WTC11 (cell line): Measurements from ENCODE around the gene C5orf24. TPM values are rescaled to one million over a fixed set of nuclear protein-coding genes. Genes with fewer than 3 reads are reported as not detected.

Experiments used
- ATAC-seq: fragments of 200-7000 bp; cut with Tn5 transposase; 2 replicates; pipeline ENCODE4 v1.10.0; 2021; ENCODE audit warnings: mild to moderate bottlenecking, moderate library complexity
- CTCF ChIA-PET: fragments of 300-600 bp; sonication (Branson Sonifier 250); formaldehyde crosslinking; loops from one replicate; lab custom pipeline; 2021; ENCODE audit warnings: antibody characterized with exemption; lab: Charles Lee
- POLR2A ChIA-PET: fragments of 350-600 bp; sonication (Branson Sonifier 250); formaldehyde crosslinking; loops from one replicate; lab custom pipeline; 2021; ENCODE audit warnings: antibody characterized with exemption; lab: Charles Lee
- DNase-seq: peaks from one replicate; pipeline ENCODE4 v3.0.0; 2021; ENCODE audit warnings: low spot score
- H3K27ac Mint-ChIP-seq: 2 replicates; pipeline ENCODE4 v1.8.0; 2021; ENCODE audit warnings: mixed read lengths
- H3K27me3 Mint-ChIP-seq: 2 replicates; pipeline ENCODE4 v1.8.0; 2021; ENCODE audit warnings: low read depth, mild to moderate bottlenecking, moderate library complexity, mixed read lengths
- H3K36me3 Mint-ChIP-seq: 2 replicates; pipeline ENCODE4 v1.8.0; 2021; ENCODE audit warnings: mixed read lengths
- H3K4me1 Mint-ChIP-seq: 2 replicates; pipeline ENCODE4 v1.8.0; 2022; ENCODE audit warnings: mixed read lengths
- H3K4me3 Mint-ChIP-seq: 2 replicates; pipeline ENCODE4 v1.8.0; 2021; ENCODE audit warnings: mild to moderate bottlenecking, moderate library complexity, mixed read lengths
- H3K9me3 Mint-ChIP-seq: 2 replicates; pipeline ENCODE4 v1.8.0; 2021; ENCODE audit warnings: mixed read lengths
- AFF4 ChIP-seq: sonication (generic); formaldehyde crosslinking; IDR thresholded peaks from 2 replicates; pipeline ENCODE4 v1.8.1; 2023; ENCODE audit warnings: mild to moderate bottlenecking, missing genetic modification reagents, borderline replicate concordance
- ARID4B ChIP-seq: sonication (generic); formaldehyde crosslinking; IDR thresholded peaks from 2 replicates; pipeline ENCODE4 v1.8.0; 2023; ENCODE audit warnings: missing genetic modification reagents, mild to moderate bottlenecking, borderline replicate concordance
- E2F4 ChIP-seq: sonication (generic); formaldehyde crosslinking; IDR thresholded peaks from 2 replicates; pipeline ENCODE4 v1.8.1; 2022; ENCODE audit warnings: low read depth, mild to moderate bottlenecking, moderate library complexity, missing genetic modification reagents, borderline replicate concordance
- FOXP4 ChIP-seq: sonication (generic); formaldehyde crosslinking; IDR thresholded peaks from 2 replicates; pipeline ENCODE4 v1.8.0; 2022; ENCODE audit warnings: mild to moderate bottlenecking, missing genetic modification reagents
- GABPB1 ChIP-seq: sonication (generic); formaldehyde crosslinking; IDR thresholded peaks from 2 replicates; pipeline ENCODE4 v1.8.1; 2023; ENCODE audit warnings: mild to moderate bottlenecking, missing genetic modification reagents
- IRF2 ChIP-seq: sonication (generic); formaldehyde crosslinking; IDR thresholded peaks from 2 replicates; pipeline ENCODE4 v1.8.0; 2022; ENCODE audit warnings: low read depth, missing genetic modification reagents, borderline replicate concordance
- MAX ChIP-seq: sonication (generic); formaldehyde crosslinking; IDR thresholded peaks from 2 replicates; pipeline ENCODE4 v1.8.0; 2022; ENCODE audit warnings: mild to moderate bottlenecking, missing genetic modification reagents
- MYBL2 ChIP-seq: sonication (generic); formaldehyde crosslinking; IDR thresholded peaks from 2 replicates; pipeline ENCODE4 v1.8.1; 2023; ENCODE audit warnings: mild to moderate bottlenecking, moderate library complexity, missing genetic modification reagents
- PREB ChIP-seq: sonication (generic); formaldehyde crosslinking; IDR thresholded peaks from 2 replicates; pipeline ENCODE4 v1.8.1; 2022; ENCODE audit warnings: mild to moderate bottlenecking, missing genetic modification reagents, moderate library complexity, borderline replicate concordance
- RORB ChIP-seq: fragments of 250-450 bp; sonication (Bioruptor Pico); IDR thresholded peaks from 2 replicates; pipeline ENCODE4 v1.9.0; 2021; ENCODE audit warnings: mild to moderate bottlenecking
- TP53 ChIP-seq: sonication (generic); formaldehyde crosslinking; IDR thresholded peaks from 2 replicates; pipeline ENCODE4 v1.8.1; 2023; ENCODE audit warnings: mild to moderate bottlenecking, missing genetic modification reagents
- ZBTB21 ChIP-seq: sonication (generic); formaldehyde crosslinking; IDR thresholded peaks from 2 replicates; pipeline ENCODE4 v1.8.1; 2023; ENCODE audit warnings: mild to moderate bottlenecking, missing genetic modification reagents, borderline replicate concordance
- ZNF121 ChIP-seq: sonication (generic); formaldehyde crosslinking; IDR thresholded peaks from 2 replicates; pipeline ENCODE4 v1.8.0; 2023; ENCODE audit warnings: missing genetic modification reagents
- ZNF138 ChIP-seq: sonication (generic); formaldehyde crosslinking; conservative IDR thresholded peaks from 2 replicates; pipeline ENCODE4 v1.8.1; 2022; ENCODE audit warnings: mild to moderate bottlenecking, moderate library complexity, missing genetic modification reagents
- ZNF423 ChIP-seq: fragments of 250-450 bp; sonication (Bioruptor Pico); IDR thresholded peaks from 2 replicates; pipeline ENCODE4 v2.1.2; 2022; ENCODE audit warnings: mild to moderate bottlenecking, moderate library complexity
- total RNA-seq: library from RNA; stranded (reverse); gene quantifications from 3 replicates; pipeline ENCODE4 v1.2.3, GENCODE V29; 2021

C5orf24 gene
- total RNA-seq, 1 experiment from 2014 or later, result 15.7 TPM

- TF ChIP-seq ARID4B (CRISPR knock-in tag) (peak; percentile 83), ZNF121 (no peak), ZNF138 (CRISPR knock-in tag) (peak; percentile 77; the same call in 1 of the 2 replicates), TP53 (CRISPR knock-in tag) (peak; percentile 25; the same call in 1 of the 2 replicates)
These were observed 28.4 kb downstream of the C5orf24 start, which contains the start of gene TXNDC15 (continued) for GRCh38 chr5:134873987-134874830.

GRCh38 chr5:134874831-134875655 lies 29.3 kb downstream of the C5orf24 start:
- POLR2A ChIA-PET, result interaction anchor here (2.2 kb wide), 1 partner anchor 29 kb away, joined by 20 read pairs; the partner anchor contains the start of gene PCBD2
- H3K4me1 Mint-ChIP-seq, result peaks cover 16% of the 10 kb centered on the region
- peak overlapping the region; percentile 19; the same call in 1 of the 2 replicates for H3K27ac Mint-ChIP-seq
- TF ChIP-seq ZNF423 (CRISPR knock-in tag) (no peak), IRF2 (CRISPR knock-in tag) (no peak), ZBTB21 (CRISPR knock-in tag) (no peak), AFF4 (CRISPR knock-in tag) (no peak), RORB (CRISPR knock-in tag) (no peak), MAX (CRISPR knock-in tag) (no peak), GABPB1 (no peak)
- TF ChIP-seq, all 79 proteins: peak for 0
- peak overlapping the region; percentile 88 for H3K4me3 Mint-ChIP-seq
- H3K9me3 Mint-ChIP-seq, result no peaks in the 10 kb centered on the region
- CTCF ChIA-PET, result interaction anchor here (3.2 kb wide), 1 partner anchor 30 kb away, joined by 30 read pairs; the partner anchor contains the start of gene PCBD2
- H3K27me3 Mint-ChIP-seq, result no peaks in the 10 kb centered on the region; the same call in 1 of the 2 replicates
- ATAC-seq (peak; percentile 3; the same call in 1 of the 2 replicates), DNase-seq (no peak)
- H3K36me3 Mint-ChIP-seq, result no peaks in the 10 kb centered on the region

- ATAC-seq, result no peak
- Mint-ChIP-seq H3K27me3 (no peaks in the 10 kb centered on the region; the same call in 1 of the 2 replicates), H3K9me3 (no peaks in the 10 kb centered on the region), H3K4me3 (no peak overlapping the region), H3K27ac (peak overlapping the region; percentile 42; the same call in 1 of the 2 replicates), H3K36me3 (peaks cover 3% of the 10 kb centered on the region; the same call in 1 of the 2 replicates), H3K4me1 (peaks cover 20% of the 10 kb centered on the region)
- TF ChIP-seq E2F4 (CRISPR knock-in tag) (no peak), MYBL2 (CRISPR knock-in tag) (no peak), FOXP4 (CRISPR knock-in tag) (no peak), ZNF423 (CRISPR knock-in tag) (no peak), PREB (CRISPR knock-in tag) (no peak)
- ChIA-PET POLR2A (no interaction called here), CTCF (interaction anchor here (1.0 kb wide), 1 partner anchor 27 kb away, joined by 3 read pairs; no protein-coding TSS in a partner anchor)
- no peak for DNase-seq
These were observed 31.4 kb downstream of the C5orf24 start for GRCh38 chr5:134877159-134877558.
